Measurements from ENCODE around the gene ITGB3BP.

The ITGB3BP gene

GRCh38 chr1:63458750-63459149, 64.3 kb downstream of the ITGB3BP start:
- H3K4me3 ChIP-seq (replicated peaks in 1 of 2; ENCODE audit: low read depth in 2 of 2, low read length in 2 of 2), result no peak overlapping the region
- TF ChIP-seq CTCF (IDR thresholded peaks at IDR 0.05; ENCODE audit: low read depth, low read length), result no peak
- no peak for DNase-seq (ENCODE audit: low read depth in 2 of 2)

- no peak overlapping the region for H3K4me3 ChIP-seq (replicated peaks in 1 of 2; ENCODE audit: low read depth in 2 of 2, low read length in 2 of 2)
- TF ChIP-seq CTCF (IDR thresholded peaks at IDR 0.05; ENCODE audit: low read depth, low read length), result peak; percentile 20
- DNase-seq (ENCODE audit: low read depth in 2 of 2), result peak; percentile 41 to 42
These were observed 68.8 kb downstream of the ITGB3BP start for GRCh38 chr1:63454269-63454668.

- TF ChIP-seq CTCF (IDR thresholded peaks at IDR 0.05; ENCODE audit: low read depth, low read length), result no peak
- H3K4me3 ChIP-seq (replicated peaks in 1 of 2; ENCODE audit: low read depth in 2 of 2, low read length in 2 of 2), result no peak overlapping the region
- no peak for DNase-seq (ENCODE audit: low read depth in 2 of 2)
These were observed 69.8 kb downstream of the ITGB3BP start for GRCh38 chr1:63453232-63453631.

GRCh38 chr1:63450416-63450815, 72.6 kb downstream of the ITGB3BP start:
- DNase-seq (ENCODE audit: low read depth in 2 of 2), result no peak
- no peak for TF ChIP-seq CTCF (IDR thresholded peaks at IDR 0.05; ENCODE audit: low read depth, low read length)
- H3K4me3 ChIP-seq (replicated peaks in 1 of 2; ENCODE audit: low read depth in 2 of 2, low read length in 2 of 2), result no peak overlapping the region

GRCh38 chr1:63448731-63449246, 74.2 kb downstream of the ITGB3BP start:
- H3K4me3 ChIP-seq (replicated peaks in 1 of 2; ENCODE audit: low read depth in 2 of 2, low read length in 2 of 2), result no peak overlapping the region
- no peak for TF ChIP-seq CTCF (IDR thresholded peaks at IDR 0.05; ENCODE audit: low read depth, low read length)
- DNase-seq (ENCODE audit: low read depth in 2 of 2), result peak; percentile 16 to 67

- peak; percentile 15 to 36 for DNase-seq (ENCODE audit: low read depth in 2 of 2)
- H3K4me3 ChIP-seq (replicated peaks in 1 of 2; ENCODE audit: low read depth in 2 of 2, low read length in 2 of 2), result no peak overlapping the region
- no peak for TF ChIP-seq CTCF (IDR thresholded peaks at IDR 0.05; ENCODE audit: low read depth, low read length)
These were observed 80.9 kb downstream of the ITGB3BP start for GRCh38 chr1:63442141-63442475.

- TF ChIP-seq CTCF (IDR thresholded peaks at IDR 0.05; ENCODE audit: low read depth, low read length), result no peak
- DNase-seq (ENCODE audit: low read depth in 2 of 2), result no peak
These were observed 87.9 kb downstream of the ITGB3BP start for GRCh38 chr1:63435161-63435560.

More at GRCh38 chr1:63435161-63435560, 87.9 kb downstream of the ITGB3BP start:
- no peak overlapping the region for H3K4me3 ChIP-seq (replicated peaks in 1 of 2; ENCODE audit: low read depth in 2 of 2, low read length in 2 of 2)

Measured in cardiac fibroblast (primary cell).